GM12892 (cell line): Measurements from ENCODE around the gene AGRN.

Source experiments
- POLR2A ChIP-seq: IDR thresholded peaks from 2 replicates; pipeline ENCODE4 v1.6.1; 2011; ENCODE audit warnings: low read depth, low read length, control low read depth
- POLR2AphosphoS5 ChIP-seq: IDR thresholded peaks from 2 replicates; pipeline ENCODE4 v1.6.1; 2011; ENCODE audit warnings: low read depth, low read length, control low read depth

- TF ChIP-seq POLR2A, result no peak
- TF ChIP-seq POLR2AphosphoS5, result no peak
Measured at GRCh38 chr1:1072299-1072848, 52.5 kb downstream of the AGRN start.
